Measurements from ENCODE around the gene GJA3.
"Not testable (repeated sequence)": the region's sequence is repeated elsewhere in the genome, so short reads cannot be mapped to it uniquely, and the experiment has no call there.

GJA3 gene

GRCh38 chr13:20156702-20157101, 4.2 kb downstream of the GJA3 start:
- no peaks in the 10 kb centered on the region for H4K20me1 ChIP-seq (ENCODE audit: insufficient read depth, low read length)
- no peak for TF ChIP-seq EZH2 (IDR thresholded peaks at IDR 0.05; ENCODE audit: borderline replicate concordance, low read length)
- TF ChIP-seq, protein P1, sequence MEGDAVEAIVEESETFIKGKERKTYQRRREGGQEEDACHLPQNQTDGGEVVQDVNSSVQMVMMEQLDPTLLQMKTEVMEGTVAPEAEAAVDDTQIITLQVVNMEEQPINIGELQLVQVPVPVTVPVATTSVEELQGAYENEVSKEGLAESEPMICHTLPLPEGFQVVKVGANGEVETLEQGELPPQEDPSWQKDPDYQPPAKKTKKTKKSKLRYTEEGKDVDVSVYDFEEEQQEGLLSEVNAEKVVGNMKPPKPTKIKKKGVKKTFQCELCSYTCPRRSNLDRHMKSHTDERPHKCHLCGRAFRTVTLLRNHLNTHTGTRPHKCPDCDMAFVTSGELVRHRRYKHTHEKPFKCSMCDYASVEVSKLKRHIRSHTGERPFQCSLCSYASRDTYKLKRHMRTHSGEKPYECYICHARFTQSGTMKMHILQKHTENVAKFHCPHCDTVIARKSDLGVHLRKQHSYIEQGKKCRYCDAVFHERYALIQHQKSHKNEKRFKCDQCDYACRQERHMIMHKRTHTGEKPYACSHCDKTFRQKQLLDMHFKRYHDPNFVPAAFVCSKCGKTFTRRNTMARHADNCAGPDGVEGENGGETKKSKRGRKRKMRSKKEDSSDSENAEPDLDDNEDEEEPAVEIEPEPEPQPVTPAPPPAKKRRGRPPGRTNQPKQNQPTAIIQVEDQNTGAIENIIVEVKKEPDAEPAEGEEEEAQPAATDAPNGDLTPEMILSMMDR (IDR thresholded peaks at IDR 0.05; ENCODE audit: low read length): no peak
- H3K4me3 ChIP-seq (ENCODE audit: low read depth, low read length, poor library complexity, severe bottlenecking): no peak overlapping the region
- H3K79me2 ChIP-seq (ENCODE audit: insufficient read depth, low read length): no peaks in the 10 kb centered on the region
- no peaks in the 10 kb centered on the region for H3K9me2 ChIP-seq (ENCODE audit: low read depth, low read length)
- H2AFZ ChIP-seq (ENCODE audit: low read length): no peak overlapping the region
- no peaks in the 10 kb centered on the region for H3K36me3 ChIP-seq (ENCODE audit: insufficient read depth, low read length)
- peaks cover 10% of the 10 kb centered on the region for H3K4me1 ChIP-seq (ENCODE audit: insufficient read depth, low read length, severe bottlenecking)
- H3F3A ChIP-seq (ENCODE audit: insufficient read depth, low read length): no peaks in the 10 kb centered on the region; the same call in 1 of the 2 replicates
- no peak overlapping the region for H3K27ac ChIP-seq (ENCODE audit: low read depth, low read length, poor library complexity, severe bottlenecking)
- no peaks in the 10 kb centered on the region for H3K27me3 ChIP-seq (ENCODE audit: insufficient read depth, low read length)
- H3K4me2 ChIP-seq (ENCODE audit: low read length): no peak overlapping the region
- H3K9me3 ChIP-seq (ENCODE audit: low read length): no peaks in the 10 kb centered on the region
- H3K9ac ChIP-seq (ENCODE audit: low read length): no peak overlapping the region

DNA sequence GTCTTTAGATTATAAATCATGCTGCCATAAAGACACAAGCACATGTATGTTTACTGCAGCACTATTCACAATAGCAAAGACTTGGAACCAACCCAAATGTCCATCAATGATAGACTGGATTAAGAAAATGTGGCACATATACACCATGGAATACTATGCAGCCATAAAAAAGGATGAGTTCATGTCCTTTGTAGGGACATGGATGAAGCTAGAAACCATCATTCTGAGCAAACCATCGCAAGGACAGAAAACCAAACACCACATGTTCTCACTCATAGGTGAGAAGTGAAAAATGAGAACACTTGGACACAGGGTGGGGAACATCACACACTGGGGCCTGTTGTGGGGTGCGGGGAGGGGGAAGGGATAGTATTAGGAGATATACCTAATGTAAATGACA, 7.6 kb downstream of the GJA3 start:
- not testable (repeated sequence) for H3K79me2 ChIP-seq (ENCODE audit: insufficient read depth, low read length); H3K4me2 ChIP-seq (ENCODE audit: low read length); H3F3A ChIP-seq (ENCODE audit: insufficient read depth, low read length)

GRCh38 chr13:20151612-20152011, 9.2 kb downstream of the GJA3 start:
- TF ChIP-seq EZH2 (IDR thresholded peaks at IDR 0.05; ENCODE audit: borderline replicate concordance, low read length): no peak
- H3K27me3 ChIP-seq (ENCODE audit: insufficient read depth, low read length): 0 out of 2 replicates have a peak, but pooled peaks cover 6% of the 10 kb centered on the region
- H4K20me1 ChIP-seq (ENCODE audit: insufficient read depth, low read length): no peaks in the 10 kb centered on the region
- H3K9ac ChIP-seq (ENCODE audit: low read length): no peak overlapping the region
- no peaks in the 10 kb centered on the region for H3K9me3 ChIP-seq (ENCODE audit: low read length)
- H2AFZ ChIP-seq (ENCODE audit: low read length): no peak overlapping the region
- H3K4me1 ChIP-seq (ENCODE audit: insufficient read depth, low read length, severe bottlenecking): no peaks in the 10 kb centered on the region
- no peak overlapping the region for H3K4me2 ChIP-seq (ENCODE audit: low read length)
- H3K4me3 ChIP-seq (ENCODE audit: low read depth, low read length, poor library complexity, severe bottlenecking): no peak overlapping the region
- no peaks in the 10 kb centered on the region; the same call in 1 of the 2 replicates for H3F3A ChIP-seq (ENCODE audit: insufficient read depth, low read length)
- H3K36me3 ChIP-seq (ENCODE audit: insufficient read depth, low read length): no peaks in the 10 kb centered on the region
- no peaks in the 10 kb centered on the region for H3K79me2 ChIP-seq (ENCODE audit: insufficient read depth, low read length)
- H3K27ac ChIP-seq (ENCODE audit: low read depth, low read length, poor library complexity, severe bottlenecking): no peak overlapping the region
- H3K9me2 ChIP-seq (ENCODE audit: low read depth, low read length): no peaks in the 10 kb centered on the region

More for the DNA sequence above, 7.6 kb downstream of the GJA3 start:
- H3K4me1 ChIP-seq (ENCODE audit: insufficient read depth, low read length, severe bottlenecking); H3K9ac ChIP-seq (ENCODE audit: low read length); H2AFZ ChIP-seq (ENCODE audit: low read length); H3K27me3 ChIP-seq (ENCODE audit: insufficient read depth, low read length); H3K9me3 ChIP-seq (ENCODE audit: low read length); H4K20me1 ChIP-seq (ENCODE audit: insufficient read depth, low read length); H3K27ac ChIP-seq (ENCODE audit: low read depth, low read length, poor library complexity, severe bottlenecking); H3K36me3 ChIP-seq (ENCODE audit: insufficient read depth, low read length); H3K9me2 ChIP-seq (ENCODE audit: low read depth, low read length); H3K4me3 ChIP-seq (ENCODE audit: low read depth, low read length, poor library complexity, severe bottlenecking): not testable (repeated sequence)

DNA sequence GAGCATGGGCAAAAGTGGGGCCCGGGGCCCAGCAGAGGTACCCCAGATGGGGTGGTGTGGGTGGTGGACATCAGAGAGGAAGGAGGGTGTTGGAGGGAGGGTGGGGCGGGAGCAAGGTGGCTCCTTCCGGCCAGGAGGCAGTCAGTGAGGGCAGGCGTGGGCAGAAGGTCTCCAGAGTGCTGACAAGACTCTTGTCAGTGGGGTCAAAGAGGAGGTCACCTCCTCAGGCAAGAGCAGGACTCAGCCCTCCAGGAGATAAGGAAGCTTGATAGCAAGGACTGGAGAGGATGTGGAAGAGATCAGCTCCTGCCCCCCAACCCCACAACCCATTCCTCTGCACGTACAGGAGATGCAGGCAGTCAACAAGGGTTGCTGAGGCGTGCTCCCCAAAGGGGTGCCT, 9.8 kb downstream of the GJA3 start:
- H3K9me3 ChIP-seq (ENCODE audit: low read length): no peaks in the 10 kb centered on the region
- H3K36me3 ChIP-seq (ENCODE audit: insufficient read depth, low read length): no peaks in the 10 kb centered on the region
- no peaks in the 10 kb centered on the region for H4K20me1 ChIP-seq (ENCODE audit: insufficient read depth, low read length)
- no peaks in the 10 kb centered on the region for H3K79me2 ChIP-seq (ENCODE audit: insufficient read depth, low read length)
- no peak overlapping the region for H3K9ac ChIP-seq (ENCODE audit: low read length)
- H3K27ac ChIP-seq (ENCODE audit: low read depth, low read length, poor library complexity, severe bottlenecking): no peak overlapping the region
- H3K4me2 ChIP-seq (ENCODE audit: low read length): no peak overlapping the region
- H3F3A ChIP-seq (ENCODE audit: insufficient read depth, low read length): no peaks in the 10 kb centered on the region; the same call in 1 of the 2 replicates
- no peak overlapping the region for H2AFZ ChIP-seq (ENCODE audit: low read length)
- TF ChIP-seq, protein P1 (IDR thresholded peaks at IDR 0.05; ENCODE audit: low read length): no peak
- TF ChIP-seq EZH2 (IDR thresholded peaks at IDR 0.05; ENCODE audit: borderline replicate concordance, low read length): no peak
- no peaks in the 10 kb centered on the region for H3K4me1 ChIP-seq (ENCODE audit: insufficient read depth, low read length, severe bottlenecking)
- H3K27me3 ChIP-seq (ENCODE audit: insufficient read depth, low read length): peaks cover 12% of the 10 kb centered on the region; the same call in 1 of the 2 replicates
- no peak overlapping the region for H3K4me3 ChIP-seq (ENCODE audit: low read depth, low read length, poor library complexity, severe bottlenecking)
- H3K9me2 ChIP-seq (ENCODE audit: low read depth, low read length): no peaks in the 10 kb centered on the region

All from OCI-LY1 (cell line).